Endothelial cell (in vitro differentiated cells): Measurements from ENCODE around the gene DUOX1. TPM values are rescaled to one million over a fixed set of nuclear protein-coding genes. Genes with fewer than 3 reads are reported as not detected.
"Not testable (repeated sequence)": the region's sequence is repeated elsewhere in the genome, so short reads cannot be mapped to it uniquely, and the experiment has no call there.

Experiments used
- DNase-seq: peaks from one replicate; pipeline ENCODE4 v3.0.0; 2021; ENCODE audit warnings: low spot score
- H3K27ac Mint-ChIP-seq: one replicate; pipeline ENCODE4 v1.8.0; 2021; ENCODE audit warnings: mixed read lengths, inconsistent platforms; ENCODE audit not compliant: unreplicated experiment
- H3K27me3 Mint-ChIP-seq: one replicate; pipeline ENCODE4 v1.8.0; 2021; ENCODE audit warnings: mild to moderate bottlenecking, moderate library complexity, mixed read lengths, inconsistent platforms; ENCODE audit not compliant: unreplicated experiment
- H3K36me3 Mint-ChIP-seq: one replicate; pipeline ENCODE4 v1.8.0; 2021; ENCODE audit warnings: mild to moderate bottlenecking, low read depth, mixed read lengths, inconsistent platforms; ENCODE audit not compliant: unreplicated experiment
- H3K4me1 Mint-ChIP-seq: one replicate; pipeline ENCODE4 v1.8.0; 2021; ENCODE audit warnings: mild to moderate bottlenecking, mixed read lengths, inconsistent platforms; ENCODE audit not compliant: unreplicated experiment
- H3K4me3 Mint-ChIP-seq: one replicate; pipeline ENCODE4 v1.8.0; 2021; ENCODE audit warnings: mild to moderate bottlenecking, mixed read lengths, inconsistent platforms; ENCODE audit not compliant: unreplicated experiment
- H3K9me3 Mint-ChIP-seq: one replicate; pipeline ENCODE4 v1.8.0; 2021; ENCODE audit warnings: mixed read lengths, inconsistent platforms; ENCODE audit not compliant: unreplicated experiment
- CTCF ChIP-seq: fragments of 200-600 bp; sonication (generic); IDR thresholded peaks from one replicate; pipeline ENCODE4 v1.5.0; 2021; ENCODE audit warnings: antibody characterized with exemption; ENCODE audit not compliant: unreplicated experiment
- total RNA-seq: library from RNA; stranded (reverse); fragmentation: NEBNext Ultra II Directional; extraction: Animal tissue kit (Norgen Biotek cat#: 25700); gene quantifications from one replicate; pipeline ENCODE4 v1.2.1, GENCODE V29; 2021; ENCODE audit not compliant: unreplicated experiment

Gene DUOX1
- total RNA-seq, 1 donor from 2014 or later: not detected

- no peak for TF ChIP-seq CTCF
- Mint-ChIP-seq H3K9me3 (no peaks in the 10 kb centered on the region), H3K27me3 (peaks cover 16% of the 10 kb centered on the region), H3K4me1 (peaks cover 18% of the 10 kb centered on the region), H3K36me3 (peaks cover 3% of the 10 kb centered on the region), H3K27ac (no peak overlapping the region), H3K4me3 (no peak overlapping the region)
- DNase-seq: no peak
Measured at GRCh38 chr15:45100884-45101625, 28.7 kb upstream of the DUOX1 start.

DNA sequence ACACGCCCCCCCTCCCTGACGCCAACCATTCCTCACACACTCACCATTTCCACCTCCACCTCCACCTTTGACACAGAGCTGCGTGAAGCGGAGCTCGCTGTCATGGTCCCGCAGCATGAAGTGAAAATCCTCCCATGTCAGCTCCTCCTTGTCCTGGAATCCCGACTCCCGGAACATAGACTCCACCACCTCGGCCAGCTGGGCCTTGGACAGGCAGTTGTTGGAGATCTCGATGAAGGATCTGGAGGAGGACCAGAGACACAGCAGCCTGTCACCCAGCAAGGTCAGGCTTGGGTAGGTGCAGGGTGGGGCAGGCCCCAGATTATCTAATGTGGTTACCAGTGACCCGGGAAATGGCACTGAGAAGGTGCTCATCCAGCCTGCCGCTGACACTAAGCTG is 28.0 kb upstream of the DUOX1 start:
- Mint-ChIP-seq H3K36me3 (peaks cover 3% of the 10 kb centered on the region), H3K4me3 (no peak overlapping the region), H3K27ac (no peak overlapping the region), H3K4me1 (peaks cover 18% of the 10 kb centered on the region), H3K27me3 (peaks cover 18% of the 10 kb centered on the region), H3K9me3 (no peaks in the 10 kb centered on the region)
- TF ChIP-seq CTCF: no peak
- no peak for DNase-seq

GRCh38 chr15:45102226-45102625 is 27.6 kb upstream of the DUOX1 start:
- no peak for DNase-seq
- H3K9me3 Mint-ChIP-seq: no peaks in the 10 kb centered on the region

DNA sequence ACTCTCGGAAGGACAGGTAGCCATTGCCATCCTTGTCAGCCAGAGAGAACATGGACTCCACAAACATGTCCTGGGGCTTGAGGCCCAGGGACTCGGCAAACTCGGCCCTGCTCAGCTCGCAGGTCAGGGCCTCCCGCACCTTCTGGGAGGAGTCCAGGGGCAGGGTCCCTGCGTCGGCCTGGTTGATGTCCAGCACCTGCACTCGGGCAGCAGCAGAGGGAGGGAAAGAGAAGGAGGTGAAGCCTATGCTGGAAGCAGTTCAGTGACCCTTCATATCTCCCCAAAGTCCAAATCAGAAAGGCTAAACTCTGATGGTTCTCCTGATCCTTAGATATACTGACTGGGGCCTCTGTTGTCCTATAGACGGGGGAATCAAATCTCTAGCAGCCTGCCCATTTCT is 25.6 kb upstream of the DUOX1 start:
- DNase-seq, H3K27ac Mint-ChIP-seq, H3K36me3 Mint-ChIP-seq, H3K4me3 Mint-ChIP-seq, H3K9me3 Mint-ChIP-seq: not testable (repeated sequence)
- peaks cover 17% of the 10 kb centered on the region for H3K27me3 Mint-ChIP-seq
- peaks cover 18% of the 10 kb centered on the region for H3K4me1 Mint-ChIP-seq

More at GRCh38 chr15:45102226-45102625, 27.6 kb upstream of the DUOX1 start:
- H3K27ac Mint-ChIP-seq: no peak overlapping the region
- TF ChIP-seq CTCF: no peak
- peaks cover 18% of the 10 kb centered on the region for H3K4me1 Mint-ChIP-seq
- no peak overlapping the region for H3K4me3 Mint-ChIP-seq
- peaks cover 3% of the 10 kb centered on the region for H3K36me3 Mint-ChIP-seq
- H3K27me3 Mint-ChIP-seq: peaks cover 21% of the 10 kb centered on the region

DNA sequence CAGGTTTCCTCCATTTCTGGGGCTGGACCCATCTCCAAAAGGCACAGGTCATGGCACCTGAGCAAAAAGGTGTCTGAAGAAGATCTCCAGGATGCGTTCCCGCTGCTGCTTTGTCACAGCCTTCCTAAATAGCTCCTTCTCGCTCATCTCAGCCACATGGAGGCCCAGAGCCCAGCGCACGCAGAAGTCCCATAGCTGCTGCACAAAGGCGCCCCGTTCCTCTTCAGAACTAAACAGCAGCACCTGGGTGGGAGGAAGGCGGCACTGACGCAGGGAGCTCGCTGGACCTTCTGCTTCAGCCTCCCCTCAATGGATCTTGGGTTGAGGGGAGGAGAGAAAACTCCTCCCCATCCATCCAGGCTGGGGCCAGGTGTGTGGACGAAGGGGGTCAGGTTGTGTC is 24.2 kb upstream of the DUOX1 start:
- DNase-seq: no peak
- Mint-ChIP-seq H3K4me1 (peaks cover 18% of the 10 kb centered on the region), H3K9me3 (no peaks in the 10 kb centered on the region), H3K4me3 (no peak overlapping the region), H3K36me3 (peaks cover 3% of the 10 kb centered on the region), H3K27me3 (peaks cover 30% of the 10 kb centered on the region), H3K27ac (no peak overlapping the region)
- TF ChIP-seq CTCF: no peak
